Ureter (tissue), 1 donor: ENCODE data around the gene LY6G5C. TPM values are rescaled to one million over a fixed set of nuclear protein-coding genes. Genes with fewer than 3 reads are reported as not detected.

Source experiments
- total RNA-seq: library from RNA; stranded (reverse); gene quantifications from one replicate; pipeline ENCODE4 v1.2.4, GENCODE V29; 2023
- donor health status: DM: yes; HTN: yes; CAD: no.

LY6G5C gene
- total RNA-seq, 1 donor from 2014 or later: 3.0 TPM

Other genes starting within 250 kb of the LY6G5C start
- 2.9 TPM for gene MICB, start 182.9 kb downstream of the LY6G5C start, total RNA-seq
- not detected for gene MCCD1, start 152.1 kb downstream of the LY6G5C start, total RNA-seq
- 368 TPM for gene DDX39B, start 139.1 kb downstream of the LY6G5C start, total RNA-seq
- 0.65 TPM for gene ATP6V1G2, start 134.5 kb downstream of the LY6G5C start, total RNA-seq
- gene NFKBIL1, start 133.5 kb downstream of the LY6G5C start, total RNA-seq: 21.9 TPM
- gene LTA, start 108.8 kb downstream of the LY6G5C start, total RNA-seq: not detected
- 0.36 TPM for gene TNF, start 105.5 kb downstream of the LY6G5C start, total RNA-seq
- 0.42 TPM for gene LTB, start 98.6 kb downstream of the LY6G5C start, total RNA-seq
- 6.7 TPM for gene LST1, start 94.8 kb downstream of the LY6G5C start, total RNA-seq
- gene NCR3, start 88.1 kb downstream of the LY6G5C start, total RNA-seq: not detected
- gene AIF1, start 65.8 kb downstream of the LY6G5C start, total RNA-seq: 6.7 TPM
- gene PRRC2A, start 60.4 kb downstream of the LY6G5C start, total RNA-seq: 186 TPM
- gene BAG6, start 28.4 kb downstream of the LY6G5C start, total RNA-seq: 234 TPM
- gene APOM, start 25.2 kb downstream of the LY6G5C start, total RNA-seq: 2.4 TPM
- gene C6orf47, start 20.3 kb downstream of the LY6G5C start, total RNA-seq: 21.5 TPM
- gene GPANK1, start 16.1 kb downstream of the LY6G5C start, total RNA-seq: 15.3 TPM
- gene CSNK2B, start 15.0 kb downstream of the LY6G5C start, total RNA-seq: 149 TPM
- 20.6 TPM for gene LY6G5B, start 11.1 kb downstream of the LY6G5C start, total RNA-seq
- 44.5 TPM for gene ABHD16A, start 22.3 kb upstream of the LY6G5C start, total RNA-seq
- not detected for gene LY6G6F, start 25.8 kb upstream of the LY6G5C start, total RNA-seq
- not detected for gene LY6G6D, start 34.3 kb upstream of the LY6G5C start, total RNA-seq
- gene LY6G6C, start 40.7 kb upstream of the LY6G5C start, total RNA-seq: not detected
- 0.26 TPM for gene MPIG6B, start 42.3 kb upstream of the LY6G5C start, total RNA-seq
- gene DDAH2, start 48.2 kb upstream of the LY6G5C start, total RNA-seq: 33.3 TPM
- gene CLIC1, start 55.5 kb upstream of the LY6G5C start, total RNA-seq: 276 TPM
- 27.8 TPM for gene MSH5, start 58.9 kb upstream of the LY6G5C start, total RNA-seq
- 2.8 TPM for gene SAPCD1, start 81.6 kb upstream of the LY6G5C start, total RNA-seq
- gene VWA7, start 96.3 kb upstream of the LY6G5C start, total RNA-seq: 5.5 TPM
- gene VARS1, start 114.7 kb upstream of the LY6G5C start, total RNA-seq: 105 TPM
- gene LSM2, start 125.9 kb upstream of the LY6G5C start, total RNA-seq: 35.6 TPM
- gene HSPA1L, start 134.2 kb upstream of the LY6G5C start, total RNA-seq: 1.7 TPM
- gene HSPA1A, start 134.5 kb upstream of the LY6G5C start, total RNA-seq: 191 TPM
- gene HSPA1B, start 146.7 kb upstream of the LY6G5C start, total RNA-seq: 163 TPM
- gene NEU1, start 181.8 kb upstream of the LY6G5C start, total RNA-seq: 29.2 TPM
- gene SLC44A4, start 197.9 kb upstream of the LY6G5C start, total RNA-seq: 79.8 TPM
- 53.4 TPM for gene EHMT2, start 216.6 kb upstream of the LY6G5C start, total RNA-seq
- 6.4 TPM for gene ZBTB12, start 221.0 kb upstream of the LY6G5C start, total RNA-seq
- 17.1 TPM for gene C2, start 246.7 kb upstream of the LY6G5C start, total RNA-seq